Activated effector memory CD4-positive, alpha-beta T cell treated with anti-CD3 and anti-CD28 coated beads, Interleukin-2, amount 50 U/mL, for 16 hours (primary cell): ENCODE results near the gene ALS2CL.

Source experiments
- DNase-seq: peaks from one replicate; pipeline ENCODE4 v3.0.0-alpha.2; 2020

The ALS2CL gene

DNA sequence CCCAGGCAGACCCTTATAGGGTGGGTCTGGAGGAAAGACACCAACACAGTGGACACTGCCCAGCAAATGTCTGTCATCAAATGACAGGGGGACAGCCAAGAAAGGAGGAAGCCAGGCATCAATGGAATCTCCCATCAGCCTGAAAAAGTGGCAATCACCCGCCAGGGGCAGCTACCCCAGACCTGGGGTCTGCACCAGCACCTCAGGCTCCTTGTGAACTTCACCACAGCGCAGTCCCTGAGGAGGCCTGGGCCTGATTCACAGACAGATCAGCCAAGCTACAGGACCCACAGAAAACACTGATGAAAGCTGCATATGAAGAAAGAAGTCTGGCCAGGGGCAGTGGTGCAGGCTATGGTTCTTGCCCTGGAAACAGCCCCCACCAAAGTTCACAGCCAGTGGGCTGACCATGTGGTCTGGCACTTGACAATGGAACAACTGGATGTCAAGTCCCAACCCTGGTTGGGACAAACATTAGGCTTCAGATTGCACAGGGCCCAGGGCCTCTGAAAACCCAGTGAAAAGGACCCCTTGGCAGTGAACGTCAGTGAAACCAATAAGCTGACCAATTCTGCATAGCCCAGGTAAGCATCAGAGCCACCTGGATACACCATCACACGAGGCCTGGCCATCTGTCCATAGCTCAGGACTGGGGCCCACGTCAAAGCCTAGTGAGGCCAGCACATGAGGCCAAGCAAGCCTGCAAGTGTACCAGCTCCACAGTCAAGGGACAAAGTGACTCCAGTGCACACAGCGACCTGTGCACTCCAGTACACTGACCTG lies 29.1 kb downstream of the ALS2CL start:
- DNase-seq, result peak; percentile 54

DNA sequence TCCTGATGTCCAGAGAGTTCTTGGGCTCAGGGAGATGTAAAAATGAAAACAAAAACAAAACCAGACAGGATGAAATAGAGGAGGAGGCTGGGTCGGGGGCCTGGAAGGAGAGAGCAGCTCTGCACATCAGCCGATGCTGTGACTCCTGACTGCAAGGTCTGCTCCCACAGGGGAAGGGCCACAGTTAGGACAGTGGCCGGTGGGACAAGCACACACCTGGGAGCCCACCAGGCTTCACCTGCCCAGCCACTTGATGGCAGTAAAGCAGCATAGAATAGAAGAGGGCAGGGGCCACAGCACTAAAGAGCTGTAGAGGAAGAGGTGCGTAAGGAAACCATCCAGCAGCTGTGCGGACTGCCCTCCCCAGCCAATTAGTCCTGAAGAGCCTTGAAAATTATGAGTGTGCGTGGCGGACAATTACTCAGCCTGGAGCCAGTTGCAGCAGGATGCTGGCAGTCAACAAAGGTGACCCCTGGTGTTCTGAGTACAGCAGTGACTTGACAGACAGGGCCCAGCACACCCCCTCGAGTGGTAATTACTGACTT lies 29.8 kb downstream of the ALS2CL start:
- DNase-seq, result peak; percentile 54

DNA sequence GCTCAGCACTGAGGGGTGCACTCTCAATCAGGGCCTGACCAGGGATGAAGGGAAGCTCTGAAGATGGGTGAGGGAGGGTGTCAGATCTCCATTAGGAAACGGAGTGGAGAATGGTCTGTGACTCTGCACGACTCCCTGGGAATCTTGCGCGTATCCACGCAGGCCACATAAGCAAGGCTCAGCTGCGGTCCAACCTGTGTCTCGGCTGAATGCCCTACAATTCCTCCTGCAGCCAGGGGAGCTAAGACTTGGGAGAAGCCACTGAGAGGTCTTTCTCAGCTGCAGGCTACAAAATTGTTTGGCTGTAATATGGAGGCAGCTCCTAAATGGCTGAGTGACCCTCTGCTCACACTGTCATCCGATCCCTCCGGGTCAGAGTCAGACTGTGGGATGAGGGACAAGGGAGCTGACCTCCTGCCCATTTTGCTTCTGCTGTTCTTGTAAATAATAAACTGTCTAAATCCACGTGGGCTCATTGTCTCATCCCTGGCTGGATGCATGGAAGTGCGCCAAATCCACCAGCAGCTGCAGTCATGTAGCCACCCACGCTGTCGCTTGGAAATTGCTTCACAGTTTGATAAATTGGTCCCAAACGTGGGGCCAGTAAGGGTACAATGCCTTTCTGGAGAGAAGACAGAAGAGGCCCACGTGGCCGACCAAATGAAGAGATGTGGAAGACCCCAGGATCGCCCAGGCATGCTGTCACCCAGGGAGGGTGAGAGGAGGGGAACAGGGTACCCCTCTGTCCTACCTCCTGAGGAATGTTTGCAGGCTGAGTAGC lies 30.5 kb downstream of the ALS2CL start:
- DNase-seq, result peak; percentile 36

GRCh38 chr3:46661776-46662766 lies 31.4 kb downstream of the ALS2CL start:
- no peak for DNase-seq

GRCh38 chr3:46660543-46661523 lies 32.6 kb downstream of the ALS2CL start:
- DNase-seq, result peak; percentile 41

- DNase-seq, result peak; percentile 43
Measured at GRCh38 chr3:46660003-46660402, 33.5 kb downstream of the ALS2CL start.

GRCh38 chr3:46659285-46659684 lies 34.2 kb downstream of the ALS2CL start:
- DNase-seq, result peak; percentile 50

DNA sequence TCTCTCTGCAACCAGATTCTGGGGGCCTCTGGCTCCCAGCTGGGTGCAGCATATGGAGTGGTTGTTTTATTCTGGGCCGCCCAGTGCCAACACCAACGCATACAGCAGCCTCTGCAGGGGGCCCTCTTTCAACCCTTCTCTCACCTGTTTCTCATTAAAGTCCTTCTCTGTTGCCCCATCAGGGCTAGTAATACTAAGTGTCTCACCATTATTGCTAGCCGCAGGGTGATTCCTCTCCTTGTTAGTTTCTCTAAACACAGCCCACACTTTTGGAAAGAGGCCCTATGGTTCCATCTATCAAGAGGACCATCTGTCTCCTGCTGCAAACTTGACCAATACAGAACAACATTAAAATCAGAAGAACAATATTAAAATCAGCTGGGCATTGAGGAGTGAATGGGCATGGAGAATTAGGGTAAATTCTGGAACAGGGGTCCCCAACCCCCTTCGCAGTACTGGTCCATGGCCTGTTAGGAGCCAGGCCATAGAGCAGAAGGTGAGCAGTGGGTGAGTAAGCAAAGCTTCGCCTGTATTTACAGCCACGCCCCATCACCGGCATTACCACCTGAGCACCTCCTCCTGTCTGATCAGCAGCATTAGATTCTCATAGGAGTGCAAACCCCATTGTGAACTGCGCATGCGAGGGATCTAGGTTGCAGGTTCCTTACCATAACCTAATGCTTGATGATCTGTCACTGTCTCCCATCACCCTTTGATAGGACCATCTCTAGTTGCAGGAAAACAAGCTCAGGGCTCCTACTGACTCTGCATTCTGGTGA lies 36.5 kb downstream of the ALS2CL start:
- no peak for DNase-seq

- DNase-seq, result no peak
Measured at GRCh38 chr3:46655271-46655670, 38.2 kb downstream of the ALS2CL start.

GRCh38 chr3:46651084-46651483 lies 42.4 kb downstream of the ALS2CL start:
- no peak for DNase-seq

- DNase-seq, result no peak
Measured at GRCh38 chr3:46649436-46649835, 44.0 kb downstream of the ALS2CL start.

DNA sequence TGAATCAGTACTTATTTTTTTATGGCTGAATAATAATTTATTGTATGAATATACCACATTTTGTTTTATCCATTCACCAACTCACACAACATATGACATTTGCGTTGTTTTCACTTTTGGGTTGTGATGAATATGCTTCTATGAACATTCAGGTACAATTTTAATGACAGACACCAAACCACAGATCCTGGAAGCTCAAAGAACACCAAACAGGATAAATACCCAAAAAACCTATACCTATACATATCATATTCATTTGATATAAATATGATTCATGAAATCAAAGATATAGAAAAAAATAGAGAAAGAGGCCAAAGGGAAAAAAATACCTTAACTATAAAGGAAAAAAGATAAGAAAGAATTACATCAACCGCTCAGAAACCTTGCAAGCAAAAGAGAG lies 45.4 kb downstream of the ALS2CL start:
- DNase-seq, result no peak

DNA sequence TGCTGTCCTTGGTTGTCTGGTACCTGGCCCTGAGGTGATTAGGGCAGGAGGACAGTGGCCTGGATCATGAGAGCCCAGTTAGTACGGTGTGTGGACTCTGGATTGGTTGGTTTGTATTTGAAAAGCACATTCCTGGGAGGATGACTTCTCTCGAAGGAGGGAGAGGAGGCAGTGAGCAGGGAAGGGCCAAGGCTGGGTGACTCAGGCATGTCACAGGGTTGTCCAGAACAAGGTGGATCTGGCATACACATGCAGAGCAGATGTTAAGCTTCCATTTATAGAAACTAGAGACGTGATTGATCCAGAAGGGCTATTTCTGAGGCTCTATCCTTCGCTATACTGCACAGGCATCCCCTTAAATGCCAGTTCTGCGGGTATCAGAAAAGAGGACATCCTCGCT lies 46.8 kb downstream of the ALS2CL start:
- DNase-seq, result no peak

- no peak for DNase-seq
Measured at GRCh38 chr3:46643701-46644100, 49.8 kb downstream of the ALS2CL start.

DNA sequence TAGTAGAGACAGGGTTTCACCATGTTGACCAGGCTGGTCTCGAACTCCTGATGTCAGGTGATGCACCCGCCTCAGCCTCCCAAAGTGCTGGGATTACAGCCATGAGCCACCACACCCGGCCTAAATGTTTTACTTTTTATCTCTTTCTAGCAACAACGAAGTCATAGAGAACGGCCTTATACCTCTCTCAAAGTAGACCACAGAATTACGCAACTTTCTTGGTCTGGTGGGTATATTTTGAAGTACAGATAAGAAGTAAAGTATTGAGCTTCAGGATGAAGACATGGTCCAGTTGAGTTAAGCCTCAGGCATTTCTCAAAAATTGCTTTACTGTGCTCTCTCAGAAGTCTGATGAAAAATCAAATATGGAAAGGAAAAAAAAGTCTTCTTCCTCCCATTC lies 50.5 kb downstream of the ALS2CL start:
- no peak for DNase-seq

DNA sequence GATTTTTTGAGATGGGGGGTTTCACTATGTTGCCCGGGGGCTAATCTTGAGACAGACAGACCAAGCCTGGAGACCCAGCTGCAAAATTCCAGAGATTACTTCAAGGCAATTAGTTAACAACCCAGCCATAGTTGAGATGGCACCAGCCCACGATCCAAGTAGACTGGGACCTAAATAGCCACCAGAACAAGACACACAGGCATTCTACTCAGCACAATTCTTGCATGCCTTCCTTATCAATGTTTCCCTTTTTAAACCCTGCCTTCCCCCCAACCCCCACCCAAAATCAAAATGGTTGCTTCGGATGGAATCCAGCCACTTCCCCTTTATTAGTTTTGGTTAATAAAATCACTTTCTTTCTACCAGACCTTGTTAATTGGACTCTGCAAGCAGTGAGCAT lies 52.6 kb downstream of the ALS2CL start:
- DNase-seq, result no peak

DNA sequence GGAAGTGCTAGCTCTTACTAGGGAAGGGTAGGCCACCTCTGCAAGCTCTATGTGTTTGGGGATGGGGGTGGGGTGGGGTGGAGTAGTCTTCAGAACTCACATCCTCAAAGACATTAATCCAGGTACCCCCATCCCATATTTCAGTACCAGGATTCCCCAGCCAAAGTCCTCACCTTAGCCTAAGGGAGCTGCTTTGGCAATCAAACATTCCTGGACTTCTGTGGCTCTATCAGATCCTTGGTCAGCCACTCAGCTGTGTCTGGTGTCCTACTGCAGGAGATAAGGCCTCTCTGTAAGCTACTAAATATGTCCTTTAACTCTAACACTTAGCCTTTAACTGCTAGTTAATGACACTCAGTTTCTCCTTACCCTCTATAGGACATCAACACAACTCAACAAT lies 54.3 kb downstream of the ALS2CL start:
- DNase-seq, result no peak

DNA sequence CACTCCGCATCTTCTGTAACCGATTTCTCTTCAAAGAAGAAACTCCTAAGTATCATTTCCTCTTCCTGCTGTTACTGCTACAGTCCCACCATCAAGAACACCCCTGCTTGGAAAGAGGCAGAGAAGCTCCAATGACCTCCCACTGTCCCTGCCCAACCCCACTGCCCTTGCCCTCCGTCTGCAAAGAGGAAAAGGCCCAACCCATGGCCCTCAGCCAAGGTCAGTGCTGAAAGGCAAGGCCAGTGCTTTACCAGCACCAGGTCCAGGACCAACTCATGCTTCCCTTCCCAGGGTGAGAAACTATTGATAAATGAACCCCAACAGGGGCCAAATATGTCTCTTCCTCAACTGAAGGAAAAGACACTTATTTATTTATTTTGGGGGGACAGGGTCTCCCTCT lies 58.6 kb downstream of the ALS2CL start:
- no peak for DNase-seq

GRCh38 chr3:46632792-46633191 lies 60.7 kb downstream of the ALS2CL start:
- no peak for DNase-seq
